ENCODE results near the gene SLC39A13. TPM values are rescaled to one million over a fixed set of nuclear protein-coding genes. Genes with fewer than 3 reads are reported as not detected.

SLC39A13 gene
- total and polyA plus RNA-seq, 2 donors (not counting 1 experiment from before 2014, with no cell fraction given), result 62.9 to 88.7 TPM

DNA sequence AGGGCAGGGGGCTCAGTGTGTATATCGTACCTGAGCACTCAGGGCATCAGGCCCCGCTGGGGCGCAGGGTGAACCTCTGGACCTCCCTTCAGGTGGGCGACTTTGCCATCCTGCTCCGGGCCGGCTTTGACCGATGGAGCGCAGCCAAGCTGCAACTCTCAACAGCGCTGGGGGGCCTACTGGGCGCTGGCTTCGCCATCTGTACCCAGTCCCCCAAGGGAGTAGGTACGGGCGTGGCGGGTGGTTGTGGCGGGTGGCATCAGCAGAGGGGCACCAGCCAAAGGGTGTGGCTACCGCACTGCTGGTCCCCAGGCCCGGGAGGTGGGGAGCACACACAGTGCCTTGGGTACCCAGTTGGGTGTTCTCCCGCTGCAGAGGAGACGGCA is 6.3 kb downstream of the SLC39A13 start:
- Histone ChIP-seq H3K4me2 (ENCODE audit: extremely low read depth, insufficient read depth, low read length) (no peak overlapping the region), H3K9me3 (ENCODE audit: control insufficient read depth, insufficient read depth, low read depth, low read length) (no peaks in the 10 kb centered on the region), H4K20me1 (ENCODE audit: control insufficient read depth, extremely low read depth, insufficient read depth, low read length) (no peaks in the 10 kb centered on the region), H3K27ac (ENCODE audit: insufficient read depth, low read length) (peak overlapping the region; percentile 81), H2AFZ (ENCODE audit: low read length) (no peak overlapping the region), H3K27me3 (ENCODE audit: control insufficient read depth, insufficient read depth, low read length) (no peaks in the 10 kb centered on the region), H3K4me3 (replicated peaks in 1 of 4; ENCODE audit: control extremely low read depth in 1 of 4, insufficient read depth in 1 of 4, low read depth in 3 of 4, low read length in 4 of 4) (no peak overlapping the region), H3K4me1 (ENCODE audit: control insufficient read depth, extremely low read depth, insufficient read depth, low read length) (peaks cover 49% of the 10 kb centered on the region), H3K36me3 (ENCODE audit: control insufficient read depth, insufficient read depth, low read length) (peaks cover 55% of the 10 kb centered on the region), H3K9ac (ENCODE audit: insufficient read depth, low read length) (no peak overlapping the region), H3K79me2 (ENCODE audit: control insufficient read depth, insufficient read depth, low read length) (peaks cover 32% of the 10 kb centered on the region)
- TF ChIP-seq, protein P1, sequence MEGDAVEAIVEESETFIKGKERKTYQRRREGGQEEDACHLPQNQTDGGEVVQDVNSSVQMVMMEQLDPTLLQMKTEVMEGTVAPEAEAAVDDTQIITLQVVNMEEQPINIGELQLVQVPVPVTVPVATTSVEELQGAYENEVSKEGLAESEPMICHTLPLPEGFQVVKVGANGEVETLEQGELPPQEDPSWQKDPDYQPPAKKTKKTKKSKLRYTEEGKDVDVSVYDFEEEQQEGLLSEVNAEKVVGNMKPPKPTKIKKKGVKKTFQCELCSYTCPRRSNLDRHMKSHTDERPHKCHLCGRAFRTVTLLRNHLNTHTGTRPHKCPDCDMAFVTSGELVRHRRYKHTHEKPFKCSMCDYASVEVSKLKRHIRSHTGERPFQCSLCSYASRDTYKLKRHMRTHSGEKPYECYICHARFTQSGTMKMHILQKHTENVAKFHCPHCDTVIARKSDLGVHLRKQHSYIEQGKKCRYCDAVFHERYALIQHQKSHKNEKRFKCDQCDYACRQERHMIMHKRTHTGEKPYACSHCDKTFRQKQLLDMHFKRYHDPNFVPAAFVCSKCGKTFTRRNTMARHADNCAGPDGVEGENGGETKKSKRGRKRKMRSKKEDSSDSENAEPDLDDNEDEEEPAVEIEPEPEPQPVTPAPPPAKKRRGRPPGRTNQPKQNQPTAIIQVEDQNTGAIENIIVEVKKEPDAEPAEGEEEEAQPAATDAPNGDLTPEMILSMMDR (conservative IDR thresholded peaks at IDR 0.05 in 1 of 2, IDR thresholded peaks at IDR 0.05 in 1 of 2; ENCODE audit: low read depth in 1 of 2, low read length in 2 of 2), result no peak
- no peak for TF ChIP-seq EZH2 (IDR thresholded peaks at IDR 0.05; ENCODE audit: low read length, missing control alignments)
- no peak for DNase-seq (ENCODE audit: low read depth in 2 of 2)

DNA sequence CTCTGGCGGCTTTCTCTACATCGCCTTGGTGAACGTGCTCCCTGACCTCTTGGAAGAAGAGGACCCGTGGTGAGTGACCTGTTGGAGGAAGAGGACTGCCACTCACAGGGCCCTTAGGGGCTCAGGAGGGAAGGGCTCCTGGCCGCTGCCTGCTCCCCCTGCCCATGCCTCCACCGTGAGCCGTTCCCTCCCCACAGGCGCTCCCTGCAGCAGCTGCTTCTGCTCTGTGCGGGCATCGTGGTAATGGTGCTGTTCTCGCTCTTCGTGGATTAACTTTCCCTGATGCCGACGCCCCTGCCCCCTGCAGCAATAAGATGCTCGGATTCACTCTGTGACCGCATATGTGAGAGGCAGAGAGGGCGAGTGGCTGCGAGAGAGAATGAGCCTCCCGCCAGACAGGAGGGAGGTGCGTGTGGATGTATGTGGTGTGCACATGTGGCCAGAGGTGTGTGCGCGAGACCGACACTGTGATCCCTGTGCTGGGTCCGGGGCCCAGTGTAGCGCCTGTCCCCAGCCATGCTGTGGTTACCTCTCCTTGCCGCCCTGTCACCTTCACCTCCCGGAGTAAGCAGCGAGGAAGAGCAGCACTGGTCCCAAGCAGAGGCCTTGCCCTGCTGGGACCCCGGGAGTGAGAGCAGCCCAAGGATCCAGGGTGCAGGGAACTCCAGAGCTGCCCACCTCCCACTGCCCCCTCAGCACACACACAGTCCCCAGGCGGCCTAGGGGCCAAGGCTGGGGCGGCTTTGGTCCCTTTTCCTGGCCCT is 6.9 kb downstream of the SLC39A13 start:
- Histone ChIP-seq H3K4me3 (replicated peaks in 1 of 4; ENCODE audit: control extremely low read depth in 1 of 4, insufficient read depth in 1 of 4, low read depth in 3 of 4, low read length in 4 of 4) (no peak overlapping the region), H3K36me3 (ENCODE audit: control insufficient read depth, insufficient read depth, low read length) (peaks cover 57% of the 10 kb centered on the region), H3K4me2 (ENCODE audit: extremely low read depth, insufficient read depth, low read length) (peak overlapping the region; percentile 27), H3K9me3 (ENCODE audit: control insufficient read depth, insufficient read depth, low read depth, low read length) (no peaks in the 10 kb centered on the region), H4K20me1 (ENCODE audit: control insufficient read depth, extremely low read depth, insufficient read depth, low read length) (no peaks in the 10 kb centered on the region), H3K27me3 (ENCODE audit: control insufficient read depth, insufficient read depth, low read length) (no peaks in the 10 kb centered on the region), H3K27ac (ENCODE audit: insufficient read depth, low read length) (peak overlapping the region; percentile 81), H2AFZ (ENCODE audit: low read length) (no peak overlapping the region), H3K9ac (ENCODE audit: insufficient read depth, low read length) (peak overlapping the region; percentile 48), H3K79me2 (ENCODE audit: control insufficient read depth, insufficient read depth, low read length) (peaks cover 26% of the 10 kb centered on the region), H3K4me1 (ENCODE audit: control insufficient read depth, extremely low read depth, insufficient read depth, low read length) (peaks cover 46% of the 10 kb centered on the region)
- TF ChIP-seq EZH2 (IDR thresholded peaks at IDR 0.05; ENCODE audit: low read length, missing control alignments), result no peak
- TF ChIP-seq, protein P1 (conservative IDR thresholded peaks at IDR 0.05 in 1 of 2, IDR thresholded peaks at IDR 0.05 in 1 of 2; ENCODE audit: low read depth in 1 of 2, low read length in 2 of 2), result no peak
- no peak for DNase-seq (ENCODE audit: low read depth in 2 of 2)

DNA sequence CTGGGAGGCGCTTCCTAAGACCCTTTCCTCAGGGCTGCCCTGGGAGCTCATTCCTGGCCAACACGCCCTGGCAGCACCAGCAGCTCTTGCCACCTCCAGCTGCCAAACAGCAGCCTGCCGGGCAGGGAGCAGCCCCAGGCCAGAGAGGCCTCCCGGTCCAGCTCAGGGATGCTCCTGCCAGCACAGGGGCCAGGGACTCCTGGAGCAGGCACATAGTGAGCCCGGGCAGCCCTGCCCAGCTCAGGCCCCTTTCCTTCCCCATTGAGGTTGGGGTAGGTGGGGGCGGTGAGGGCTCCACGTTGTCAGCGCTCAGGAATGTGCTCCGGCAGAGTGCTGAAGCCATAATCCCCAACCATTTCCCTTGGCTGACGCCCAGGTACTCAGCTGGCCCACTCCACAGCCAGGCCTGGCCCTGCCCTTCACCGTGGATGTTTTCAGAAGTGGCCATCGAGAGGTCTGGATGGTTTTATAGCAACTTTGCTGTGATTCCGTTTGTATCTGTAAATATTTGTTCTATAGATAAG is 7.6 kb downstream of the SLC39A13 start:
- H3K79me2 ChIP-seq (ENCODE audit: control insufficient read depth, insufficient read depth, low read length), result peaks cover 19% of the 10 kb centered on the region
- no peak for TF ChIP-seq EZH2 (IDR thresholded peaks at IDR 0.05; ENCODE audit: low read length, missing control alignments)
- H3K27ac ChIP-seq (ENCODE audit: insufficient read depth, low read length), result peak overlapping the region; percentile 81
- H4K20me1 ChIP-seq (ENCODE audit: control insufficient read depth, extremely low read depth, insufficient read depth, low read length), result no peaks in the 10 kb centered on the region
- no peaks in the 10 kb centered on the region for H3K27me3 ChIP-seq (ENCODE audit: control insufficient read depth, insufficient read depth, low read length)
- H3K9ac ChIP-seq (ENCODE audit: insufficient read depth, low read length), result peak overlapping the region; percentile 48
- H3K4me2 ChIP-seq (ENCODE audit: extremely low read depth, insufficient read depth, low read length), result peak overlapping the region; percentile 15
- H3K36me3 ChIP-seq (ENCODE audit: control insufficient read depth, insufficient read depth, low read length), result peaks cover 56% of the 10 kb centered on the region
- H3K9me3 ChIP-seq (ENCODE audit: control insufficient read depth, insufficient read depth, low read depth, low read length), result no peaks in the 10 kb centered on the region
- DNase-seq (ENCODE audit: low read depth in 2 of 2), result peak; percentile 94 to 95
- no peak overlapping the region for H3K4me3 ChIP-seq (replicated peaks in 1 of 4; ENCODE audit: control extremely low read depth in 1 of 4, insufficient read depth in 1 of 4, low read depth in 3 of 4, low read length in 4 of 4)
- peaks cover 43% of the 10 kb centered on the region for H3K4me1 ChIP-seq (ENCODE audit: control insufficient read depth, extremely low read depth, insufficient read depth, low read length)
- H2AFZ ChIP-seq (ENCODE audit: low read length), result no peak overlapping the region

Data from fibroblast of lung (primary cell).